Measurements from ENCODE around the gene IRF4.

Gene IRF4

DNA sequence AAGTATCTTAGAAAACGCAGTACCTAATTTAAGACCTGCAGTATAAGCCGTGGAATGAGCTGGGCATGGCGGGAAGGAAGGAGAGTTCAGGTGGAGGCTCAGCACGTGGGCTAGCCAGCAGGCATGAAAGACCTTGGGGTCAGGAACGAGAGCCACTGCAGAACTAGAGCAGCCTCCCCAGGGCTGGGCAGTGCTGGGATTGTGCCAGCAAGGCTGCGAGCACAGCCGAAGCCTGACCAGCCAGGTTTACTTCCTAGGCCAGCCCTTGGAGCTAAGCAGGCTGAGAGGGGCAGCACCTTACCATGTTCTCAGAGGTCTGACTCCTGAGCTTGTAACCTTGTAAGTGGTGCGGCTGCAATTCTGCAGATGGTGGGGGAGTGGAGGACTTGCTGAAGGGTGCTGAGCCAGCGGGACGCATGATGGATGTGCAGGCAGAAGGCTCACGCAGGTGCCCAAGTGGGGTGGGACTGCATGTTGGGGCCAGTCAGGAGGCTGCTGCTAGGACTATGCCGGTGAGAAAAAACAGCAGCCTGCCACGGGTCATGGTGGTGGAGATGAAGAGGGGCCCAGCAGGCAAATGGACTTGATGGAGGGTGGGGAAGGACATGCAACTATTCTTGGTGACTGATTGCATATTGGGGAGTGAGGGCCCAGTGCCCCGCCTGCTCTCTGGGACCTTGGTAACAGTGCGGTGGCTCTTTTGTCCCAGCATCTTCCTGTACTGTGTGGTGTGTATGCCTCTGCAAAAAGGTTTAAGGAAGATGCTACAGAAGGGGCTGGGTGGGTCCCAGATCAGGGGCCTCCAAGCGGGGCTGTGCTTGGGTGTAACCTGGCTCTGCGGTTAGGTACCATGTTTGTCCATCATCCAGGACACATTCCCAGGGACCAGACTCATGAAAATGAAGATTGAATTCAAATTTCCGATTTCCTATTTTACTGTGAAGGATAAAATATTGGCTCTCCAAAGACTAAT, 37.6 kb upstream of the IRF4 start:
- no peak for DNase-seq (ENCODE audit: low read depth)

DNA sequence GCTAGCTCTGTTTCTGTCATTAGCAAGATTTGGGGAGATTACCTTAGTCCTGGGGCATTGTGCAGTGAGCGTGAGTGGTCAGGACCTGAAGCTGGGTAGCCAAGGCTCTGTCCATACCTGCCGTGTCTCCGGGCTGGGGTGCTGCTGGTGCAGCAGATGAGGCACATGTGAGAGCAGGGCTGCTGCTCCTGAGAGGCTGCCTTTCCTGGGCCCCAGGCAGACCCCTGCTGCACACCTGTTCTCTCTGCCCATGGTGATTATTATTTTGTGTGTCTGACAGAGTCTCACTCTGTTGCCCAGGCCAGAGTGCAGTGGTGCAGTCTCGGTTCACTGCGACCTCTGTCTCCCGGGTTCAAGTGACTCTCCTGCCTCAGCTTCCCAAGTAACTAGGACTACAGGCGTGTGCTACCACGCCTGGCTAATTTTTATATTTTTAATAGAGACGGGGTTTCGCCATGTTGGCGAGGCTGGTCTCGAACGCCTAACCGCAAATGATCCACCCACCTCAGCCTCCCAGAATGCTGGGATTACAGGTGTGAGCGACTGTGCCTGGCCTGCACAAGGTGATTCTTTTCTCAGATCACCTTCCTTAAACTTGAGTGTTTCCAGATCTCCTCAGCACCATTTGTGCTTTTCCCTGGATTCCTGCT, 36.8 kb upstream of the IRF4 start:
- DNase-seq (ENCODE audit: low read depth), result no peak

DNA sequence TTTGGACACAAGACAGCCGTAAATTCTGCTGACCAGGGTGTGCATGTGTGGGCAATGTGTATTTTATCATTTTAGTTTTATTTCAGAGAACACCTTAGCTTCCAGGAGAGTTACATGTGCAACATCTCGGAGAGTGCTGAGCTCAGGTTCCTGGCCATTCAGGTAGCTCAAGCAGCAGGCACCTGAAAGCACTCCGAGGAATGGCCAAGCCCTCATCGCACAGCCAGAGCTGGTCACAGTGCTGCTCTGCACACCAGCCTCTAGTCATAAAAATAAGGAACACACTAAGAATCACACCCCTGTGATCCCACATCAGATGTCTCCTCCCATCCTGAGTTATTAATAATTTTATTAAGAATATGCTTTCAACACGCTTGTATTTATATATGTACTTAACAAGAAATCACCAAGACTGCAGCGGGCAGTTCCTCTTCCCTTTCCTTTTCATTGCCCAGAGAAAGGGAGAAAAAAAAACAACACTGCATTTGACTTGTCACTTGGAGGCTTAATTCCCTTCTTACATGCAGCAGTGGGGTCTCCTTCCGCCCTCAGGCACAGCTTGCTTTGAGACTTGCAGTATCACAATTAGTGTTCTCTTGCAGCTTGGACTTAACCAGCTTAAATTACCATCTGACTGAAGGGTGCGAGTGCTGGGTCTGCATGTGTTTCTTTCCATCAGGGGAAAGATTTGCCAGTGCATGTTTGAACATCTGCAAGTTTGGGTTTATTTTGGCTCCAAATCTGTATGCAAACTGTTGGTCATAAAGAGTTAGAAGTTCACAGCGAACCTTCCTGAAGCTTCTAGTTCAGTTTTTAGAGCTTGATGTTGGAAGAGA, 36.0 kb upstream of the IRF4 start:
- no peak for DNase-seq (ENCODE audit: low read depth)

DNA sequence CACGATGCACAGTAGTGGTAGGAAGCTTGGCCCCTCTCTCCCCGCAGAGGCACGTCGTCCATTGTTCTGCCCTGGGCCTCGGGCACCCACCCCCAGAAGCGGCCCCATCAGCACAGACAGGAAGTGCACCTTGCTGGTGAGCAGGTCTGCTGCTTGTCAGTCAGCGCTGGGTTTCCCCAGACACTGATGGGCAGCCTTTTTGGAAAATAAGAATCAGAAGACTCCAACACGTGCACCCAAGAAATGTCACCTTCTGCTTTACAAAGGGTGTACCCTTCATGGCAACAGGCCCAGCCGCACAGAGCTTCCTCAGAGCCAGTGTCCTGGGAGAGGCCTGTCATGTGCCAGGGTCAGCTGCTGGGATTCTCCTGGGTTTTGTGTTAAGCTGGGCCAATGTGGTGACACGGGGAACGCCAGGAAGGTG, 34.7 kb upstream of the IRF4 start:
- DNase-seq (ENCODE audit: low read depth), result no peak

DNA sequence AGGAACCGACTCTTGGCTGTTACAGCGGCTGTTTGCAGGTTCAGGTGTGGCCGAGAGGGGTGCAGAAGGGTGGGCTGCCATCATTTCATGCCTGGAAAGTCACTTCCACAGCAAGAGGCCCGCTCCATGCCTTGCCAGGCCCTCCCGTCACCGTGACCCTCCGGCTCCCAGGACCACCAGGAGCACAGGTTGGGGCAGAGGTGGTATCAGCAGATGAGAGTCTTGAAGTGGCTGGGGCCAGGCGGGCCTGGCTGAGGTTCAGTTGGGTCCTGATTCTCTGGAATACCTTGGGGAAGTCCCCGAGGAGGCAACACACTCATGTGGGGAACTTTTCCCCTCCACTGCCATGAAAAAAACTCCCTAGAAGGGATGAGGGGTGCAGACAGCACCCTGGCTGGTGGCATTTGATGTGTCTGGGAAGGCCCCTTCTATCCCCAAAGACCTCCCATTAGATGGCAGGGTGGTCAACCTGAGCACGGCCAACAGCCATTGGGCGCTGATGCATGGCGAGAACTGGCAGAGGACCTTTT, 34.2 kb upstream of the IRF4 start:
- DNase-seq (ENCODE audit: low read depth), result no peak

DNA sequence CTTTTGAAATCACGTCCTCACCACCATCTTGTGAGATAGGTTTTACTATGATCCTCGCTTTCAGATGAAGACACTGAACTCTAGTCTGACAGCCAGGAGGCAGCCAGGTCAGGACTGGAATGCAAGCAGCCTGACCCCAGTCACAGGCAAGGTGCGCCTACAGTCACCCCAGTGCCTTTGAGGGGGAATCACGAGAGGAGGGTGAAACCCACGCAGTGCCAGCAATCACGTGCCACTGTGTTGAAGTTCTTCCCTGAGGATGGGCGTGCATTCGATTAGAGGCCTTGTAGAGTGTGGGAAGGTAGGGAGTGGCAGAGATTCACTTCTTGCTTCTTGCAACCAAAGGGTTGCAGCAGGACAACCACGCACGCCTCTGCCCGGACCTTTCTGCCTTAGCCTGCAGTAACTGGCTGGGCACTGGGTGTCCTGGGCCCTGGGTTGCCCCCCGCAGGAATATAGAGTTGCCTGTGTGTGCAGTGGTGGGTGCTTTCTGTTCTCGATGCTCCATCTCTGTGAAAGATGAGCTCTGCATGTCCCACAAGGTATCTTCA, 33.7 kb upstream of the IRF4 start:
- DNase-seq (ENCODE audit: low read depth), result no peak

DNA sequence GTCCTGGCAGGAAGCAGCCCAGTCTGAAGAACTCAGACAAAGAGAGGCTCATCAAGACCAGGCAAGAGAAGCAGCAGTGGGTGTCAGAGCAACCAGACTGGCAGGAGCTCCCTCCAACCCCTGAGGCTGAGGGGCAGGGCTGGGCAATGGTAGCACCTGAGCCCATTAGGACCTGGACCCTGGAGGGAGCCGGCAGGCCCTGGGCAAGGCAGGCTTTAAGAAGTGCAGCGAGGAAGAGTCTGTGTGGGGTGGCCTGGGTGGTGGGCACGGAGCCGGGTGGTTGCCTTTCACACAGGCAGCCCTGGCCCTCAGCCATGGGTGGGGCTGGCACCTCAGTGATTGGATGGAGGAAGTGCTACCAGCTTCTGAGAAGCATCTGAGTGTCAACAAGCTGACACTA, 33.1 kb upstream of the IRF4 start:
- DNase-seq (ENCODE audit: low read depth), result no peak

DNA sequence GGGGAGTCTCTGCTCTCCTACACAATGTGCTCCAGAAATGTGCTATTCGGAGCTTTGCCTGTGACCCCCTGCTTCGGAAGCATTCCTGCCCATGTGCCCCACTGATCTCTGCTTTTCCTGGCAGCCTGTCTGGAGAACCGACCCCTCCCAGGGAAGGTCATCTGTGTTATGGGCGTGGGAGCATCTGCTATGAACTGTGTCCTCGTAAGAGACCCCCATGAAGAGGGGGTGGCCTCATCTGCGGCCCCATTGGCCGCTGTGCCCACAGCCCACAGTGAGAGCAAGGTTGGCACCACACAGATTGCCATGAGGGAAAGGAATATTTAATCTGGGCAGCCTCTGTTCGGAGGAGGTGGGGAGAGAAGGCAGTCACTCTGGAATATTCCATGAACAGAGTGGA, 32.7 kb upstream of the IRF4 start:
- DNase-seq (ENCODE audit: low read depth), result no peak

DNA sequence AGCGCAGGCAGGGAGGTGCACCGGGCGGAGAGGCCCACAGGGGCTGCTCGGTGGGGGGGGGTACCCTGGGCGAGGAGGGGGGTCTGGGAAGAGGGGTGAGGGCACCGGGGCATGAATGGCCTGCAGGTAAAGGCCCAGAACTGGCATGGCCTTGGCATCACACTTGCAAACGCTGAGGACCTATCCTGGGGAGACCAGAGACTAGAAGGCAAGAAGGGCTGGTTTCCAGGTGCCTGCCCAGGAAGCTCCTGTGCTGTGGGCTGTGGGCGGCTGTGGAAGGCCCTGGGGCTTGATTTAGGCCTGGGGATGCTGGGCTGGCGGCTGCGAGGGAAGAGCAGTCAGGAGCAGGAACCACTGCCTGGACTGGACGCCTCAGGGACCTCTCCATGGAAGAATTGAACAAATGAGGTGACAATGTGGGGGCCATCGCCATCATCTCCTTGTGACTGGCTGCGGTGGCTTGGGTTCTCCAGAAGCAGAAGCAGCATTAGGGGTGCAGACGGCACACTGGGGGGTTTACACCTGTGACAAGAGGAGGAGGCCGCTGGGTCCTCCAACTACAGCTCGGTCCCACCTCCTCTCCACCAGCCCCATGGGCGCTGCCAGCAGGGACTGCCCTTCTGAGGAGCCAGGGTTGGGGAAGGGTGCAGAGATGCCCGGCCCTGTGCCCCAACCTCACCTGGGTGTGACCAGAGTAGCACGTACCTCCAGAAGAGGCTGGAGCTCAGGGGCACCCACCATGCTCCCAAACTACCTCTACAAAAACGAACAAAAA, 32.1 kb upstream of the IRF4 start:
- DNase-seq (ENCODE audit: low read depth), result no peak

DNA sequence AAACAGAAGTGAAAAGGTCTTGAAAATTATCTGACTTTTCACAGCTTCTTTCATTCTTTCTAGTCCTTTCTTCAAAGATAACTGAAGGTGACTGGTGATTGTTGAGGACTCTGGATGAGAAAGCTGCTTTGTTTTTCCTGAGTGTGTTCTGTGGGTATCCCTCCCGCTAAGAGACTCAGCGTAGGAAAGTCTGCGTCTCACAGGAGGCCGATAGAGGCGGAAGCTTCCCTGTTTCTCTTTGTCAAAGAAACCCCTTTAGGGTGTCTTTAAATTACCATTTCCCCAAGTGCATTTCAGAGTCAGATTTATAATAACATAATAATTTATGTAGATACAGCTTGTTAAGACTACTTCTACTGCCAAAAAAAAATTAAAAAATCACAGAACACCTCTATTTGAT, 31.2 kb upstream of the IRF4 start:
- DNase-seq (ENCODE audit: low read depth), result no peak

DNA sequence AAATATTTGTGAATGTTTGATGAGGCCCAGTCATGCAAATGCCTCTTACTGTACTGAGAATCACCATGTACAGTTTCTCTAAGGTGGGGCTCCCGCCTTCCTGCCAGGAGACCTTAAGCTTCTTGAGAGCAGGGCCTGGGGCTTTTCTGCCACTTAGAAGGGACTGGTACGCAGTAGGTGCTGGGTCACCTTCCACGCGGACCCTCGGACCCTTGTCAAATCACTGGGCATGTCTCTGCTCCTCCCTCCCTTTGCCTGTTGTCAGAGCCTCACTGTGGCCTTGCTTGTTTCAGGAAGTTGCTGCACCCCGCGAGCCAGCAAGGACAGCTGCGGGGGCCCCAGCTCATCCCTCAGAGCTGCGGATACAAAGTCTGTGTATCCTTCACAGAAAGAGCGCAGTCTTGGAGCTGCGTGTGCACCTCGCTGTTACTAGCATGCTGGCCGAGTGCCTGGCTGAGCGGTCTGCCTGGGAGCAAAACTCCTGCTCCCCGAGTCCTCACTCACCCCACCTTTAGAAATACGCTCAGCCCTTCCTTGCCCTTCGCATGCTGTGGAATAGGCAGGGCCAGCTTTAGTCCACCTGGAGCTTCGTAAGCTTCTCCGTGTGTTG, 30.7 kb upstream of the IRF4 start:
- no peak for DNase-seq (ENCODE audit: low read depth)

DNA sequence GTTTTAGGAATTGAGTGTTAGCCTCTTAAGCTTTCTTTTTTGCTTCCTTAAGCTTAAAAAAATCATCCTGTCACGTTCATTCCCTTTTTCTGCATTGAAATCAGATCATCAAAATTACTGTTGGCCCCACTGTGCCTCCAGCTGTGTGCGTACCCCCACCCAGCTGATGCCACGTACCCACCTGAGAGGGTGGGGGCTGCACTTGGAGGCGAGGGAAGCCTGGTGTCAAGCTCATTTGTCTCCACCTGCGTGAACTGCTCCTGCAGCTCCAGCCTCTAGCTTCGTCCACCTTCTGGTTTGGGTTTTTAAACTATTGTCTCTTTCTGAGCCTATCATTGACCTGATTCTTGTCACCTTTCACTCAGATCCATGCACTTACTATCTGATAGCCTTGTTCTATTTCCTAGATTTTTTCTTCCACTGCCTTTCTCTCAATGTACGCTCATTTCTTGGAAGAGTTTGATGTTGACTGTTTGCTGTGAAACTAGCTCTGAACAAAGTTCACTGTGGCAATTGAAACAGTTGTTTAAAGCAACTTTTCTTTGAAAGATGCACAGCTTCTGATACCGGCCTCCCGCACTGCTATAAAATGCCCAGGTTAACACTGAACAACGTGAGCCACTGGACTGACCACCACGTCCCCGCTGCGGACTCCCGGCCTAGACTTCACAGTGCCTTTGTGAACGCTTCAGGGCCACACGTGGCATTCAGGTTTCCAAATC, 30.0 kb upstream of the IRF4 start:
- no peak for DNase-seq (ENCODE audit: low read depth)

DNA sequence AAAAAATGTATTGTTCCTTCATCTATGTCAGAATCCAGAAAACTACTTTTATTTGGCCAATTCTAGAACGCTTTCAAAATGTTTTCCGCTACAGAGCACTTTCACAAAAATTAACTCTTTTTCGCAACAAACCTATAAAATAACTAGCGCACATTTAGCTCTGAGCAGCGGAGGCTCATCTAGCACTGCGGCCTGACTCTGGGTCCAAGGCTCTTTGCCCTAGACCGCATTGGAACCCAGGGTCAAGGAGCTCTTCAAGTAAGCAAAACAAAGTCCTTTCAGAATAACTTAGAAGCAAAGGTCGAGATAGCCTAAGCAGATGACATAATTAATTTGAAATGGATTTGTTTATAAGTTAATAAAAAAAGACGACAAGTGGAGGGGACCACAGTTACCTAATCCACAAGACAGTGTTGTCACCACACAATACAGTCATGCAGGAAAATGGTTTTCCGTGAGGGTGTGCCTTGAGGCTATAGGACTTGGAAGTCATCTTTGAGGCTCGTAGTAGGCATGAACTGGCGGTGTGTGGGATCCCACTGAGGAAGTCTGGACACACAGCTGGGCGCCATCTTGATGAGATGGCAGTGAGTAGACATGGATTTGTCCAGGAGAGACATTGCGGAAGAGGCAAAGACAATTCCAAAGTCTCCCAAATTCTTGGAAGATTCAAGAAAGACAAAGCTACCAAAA, 29.2 kb upstream of the IRF4 start:
- no peak for DNase-seq (ENCODE audit: low read depth)

DNA sequence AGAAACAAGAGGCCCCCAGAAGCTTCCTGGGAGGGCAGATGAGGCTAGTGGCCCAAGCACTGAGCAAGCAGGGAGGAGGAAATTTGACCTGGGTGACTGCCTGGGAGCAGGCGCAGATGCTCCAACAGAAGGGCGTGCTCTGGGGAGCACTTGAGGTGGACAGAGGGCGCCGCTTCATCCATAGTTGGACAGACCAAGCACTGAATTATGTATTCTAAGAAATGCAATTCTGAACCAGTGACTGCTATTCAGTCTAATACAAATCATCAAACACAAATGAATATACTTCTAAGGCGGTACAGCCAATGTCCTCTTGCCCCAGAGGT, 28.7 kb upstream of the IRF4 start:
- DNase-seq (ENCODE audit: low read depth), result no peak

DNA sequence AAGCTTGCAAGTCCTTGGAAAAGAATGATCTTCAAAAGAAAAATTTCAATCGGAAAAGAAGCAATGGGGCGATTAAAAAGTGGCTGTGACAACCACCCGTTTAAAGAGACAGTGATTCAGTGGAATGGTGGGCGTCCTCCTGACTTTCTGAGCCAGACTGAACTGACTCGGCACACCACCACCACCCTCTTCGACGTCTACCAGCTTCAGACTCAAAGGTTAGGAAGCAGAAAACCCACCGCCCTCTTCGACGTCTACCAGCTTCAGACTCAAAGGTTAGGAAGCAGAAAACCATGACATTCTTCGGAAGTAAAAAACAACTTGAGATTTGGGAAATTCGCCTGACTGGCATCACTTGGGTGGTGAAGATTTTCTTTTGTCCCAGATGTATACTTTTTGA, 28.3 kb upstream of the IRF4 start:
- no peak for DNase-seq (ENCODE audit: low read depth)

DNA sequence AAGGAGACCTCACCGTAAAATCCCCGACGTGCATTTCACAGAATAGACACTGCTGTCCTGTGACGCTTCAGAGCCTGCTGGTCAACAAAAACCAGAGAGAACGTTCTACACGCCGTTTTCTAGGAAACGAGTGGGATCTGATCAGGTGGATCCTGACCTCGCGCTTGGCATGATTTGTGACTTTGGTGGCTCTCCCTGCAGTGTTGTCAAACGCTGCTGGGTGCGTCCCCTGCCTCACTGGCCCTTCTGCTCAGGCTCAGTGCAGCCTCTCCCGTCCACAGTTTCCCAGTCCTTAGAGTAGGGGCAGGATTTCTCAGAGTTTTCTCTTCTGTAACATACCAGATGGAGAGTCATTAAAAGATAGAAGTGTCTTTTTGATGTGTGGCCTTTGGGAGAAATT, 27.6 kb upstream of the IRF4 start:
- no peak for DNase-seq (ENCODE audit: low read depth)

DNA sequence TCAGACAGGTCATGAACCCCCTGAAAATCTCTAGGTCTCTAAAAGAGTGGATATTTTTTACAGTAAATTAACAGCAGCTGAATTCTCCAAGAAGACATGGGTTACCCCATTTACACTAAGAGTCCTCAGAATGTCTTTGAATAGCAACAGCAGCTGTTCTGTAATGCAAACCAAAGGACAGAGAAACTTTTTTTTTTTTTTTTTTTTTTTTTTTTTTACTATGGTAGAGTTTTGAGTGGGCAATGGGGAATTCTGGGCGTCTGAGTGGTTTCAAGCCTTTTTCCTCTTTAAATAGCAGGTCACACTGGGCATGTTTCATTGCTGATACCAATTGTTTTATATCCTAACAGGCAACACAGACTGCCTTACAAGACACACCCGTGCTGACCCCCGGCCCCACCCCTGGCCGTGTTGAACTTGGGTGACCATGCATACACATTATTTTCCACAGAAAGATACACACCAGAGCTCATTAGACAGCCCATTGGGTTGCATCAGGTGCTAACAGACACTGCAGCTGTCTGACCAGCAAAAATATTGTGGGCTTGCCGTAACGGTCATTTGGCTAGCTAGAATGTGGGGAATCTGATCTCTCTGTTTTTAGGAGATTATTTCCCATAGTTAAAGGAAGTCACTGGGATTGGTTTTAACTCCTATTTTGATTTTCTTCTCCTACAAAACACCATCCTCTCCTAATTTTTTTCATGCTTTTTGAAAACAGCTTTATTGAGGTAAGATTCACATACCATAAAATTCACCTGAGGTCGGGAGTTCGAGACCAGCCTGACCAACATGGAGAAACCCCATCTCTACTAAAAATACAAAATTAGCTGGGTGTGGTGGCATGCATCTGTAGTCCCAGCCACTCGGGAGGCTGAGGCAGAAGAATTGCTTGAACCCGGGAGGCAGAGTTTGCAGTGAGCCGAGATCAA, 26.7 kb upstream of the IRF4 start:
- no peak for DNase-seq (ENCODE audit: low read depth)

DNA sequence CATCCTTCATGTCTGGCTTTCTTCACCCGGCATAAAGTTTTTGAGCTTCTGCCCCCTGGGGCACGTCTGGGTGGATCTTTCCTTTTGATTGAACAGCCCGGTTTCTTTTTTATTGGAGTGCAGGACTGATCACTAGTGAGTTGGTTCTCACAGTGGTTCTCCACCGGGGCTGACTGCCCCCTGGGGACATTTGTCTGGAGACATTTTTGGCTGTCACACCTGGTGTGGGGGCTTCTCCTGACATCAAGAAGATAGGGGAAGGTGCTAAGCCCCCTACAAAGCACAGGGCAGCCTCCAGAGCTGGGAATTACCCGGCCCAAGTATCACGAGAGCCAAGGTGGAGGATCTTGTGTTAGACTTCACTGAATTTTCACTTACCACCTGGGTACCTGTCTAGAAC, 25.7 kb upstream of the IRF4 start:
- DNase-seq (ENCODE audit: low read depth), result no peak

All from activated T-cell treated with anti-CD3 and anti-CD28 coated beads for 48 hours (primary cell).